ENCODE measurements around the gene ODAD3. TPM values are rescaled to one million over a fixed set of nuclear protein-coding genes. Genes with fewer than 3 reads are reported as not detected.
A peak's percentile ranks its signal among the peaks of the same experiment; 100 is the strongest.
"Not testable (repeated sequence)": the region's sequence is repeated elsewhere in the genome, so short reads cannot be mapped to it uniquely, and the experiment has no call there.

The ODAD3 gene
- total and polyA plus RNA-seq, 5 donors from 2014 or later, result not detected

DNA sequence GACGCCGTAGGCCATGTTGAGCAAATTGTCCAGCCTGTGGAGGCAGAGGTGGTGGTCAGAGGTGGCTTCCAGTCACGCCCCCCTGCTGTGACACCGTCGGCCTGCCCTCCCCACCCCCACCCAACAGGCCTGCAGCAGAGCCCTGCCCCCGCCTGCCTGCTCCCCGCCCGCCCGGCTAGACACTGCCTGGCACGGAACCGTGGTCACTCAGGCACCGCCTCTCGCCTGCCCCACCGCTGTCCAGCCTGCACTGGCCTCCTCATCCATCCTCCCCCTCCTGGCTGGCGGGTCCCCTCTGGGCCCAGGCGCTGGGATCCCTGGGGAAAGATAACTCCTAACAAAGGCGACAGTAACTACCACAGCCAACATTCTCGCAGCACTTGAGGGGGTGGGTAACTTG lies 22.2 kb upstream of the ODAD3 start:
- Mint-ChIP-seq H3K4me3 (no peak overlapping the region), H3K36me3 (no peaks in the 10 kb centered on the region), H3K27me3 (peaks cover 11% of the 10 kb centered on the region), H3K27ac (no peak overlapping the region), H3K4me1 (peaks cover 0 to 3% (median 0%) of the 10 kb centered on the region in 4 donors), H3K9me3 (no peaks in the 10 kb centered on the region)
- ATAC-seq (ENCODE audit: low read depth in 2 of 2) (no peak), DNase-seq (no peak)
- no peaks in the 10 kb centered on the region for H3K36me3 ChIP-seq (ENCODE audit: control insufficient read depth, insufficient read depth, low read length)
- H3K4me3 ChIP-seq (ENCODE audit: low read depth, low read length), result no peak overlapping the region
- no peaks in the 10 kb centered on the region for H3K4me1 ChIP-seq (ENCODE audit: control insufficient read depth, insufficient read depth, low read length, poor library complexity, severe bottlenecking)
- no peaks in the 10 kb centered on the region for H3K9me3 ChIP-seq (ENCODE audit: control insufficient read depth in 2 of 2, low read length in 2 of 2)
- no peaks in the 10 kb centered on the region for H3K27me3 ChIP-seq (ENCODE audit: control insufficient read depth, insufficient read depth, low read length)
- H3K27ac ChIP-seq (ENCODE audit: insufficient read depth, low read length, poor library complexity, severe bottlenecking), result no peak overlapping the region

DNA sequence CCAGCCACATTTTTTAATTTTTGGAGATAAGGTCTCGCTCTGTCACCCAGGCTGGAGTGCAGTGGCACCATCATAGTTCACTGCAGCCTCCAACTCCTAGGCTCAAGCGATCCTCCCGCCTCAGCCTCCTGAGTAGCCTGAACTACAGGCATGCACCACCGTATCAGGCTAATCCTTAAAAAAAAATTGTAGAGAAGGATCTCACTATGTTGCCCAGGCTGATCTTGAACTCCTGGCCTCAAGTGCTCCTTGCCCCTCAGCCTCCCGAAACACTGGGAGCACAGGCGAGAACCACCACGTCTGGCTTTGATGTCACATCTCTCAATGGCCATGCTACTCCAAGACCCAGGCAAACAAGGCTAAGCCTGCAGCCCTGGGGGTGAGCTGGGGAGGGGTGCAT lies 21.7 kb upstream of the ODAD3 start:
- Histone ChIP-seq H3K27me3 (ENCODE audit: control insufficient read depth, insufficient read depth, low read length) (no peaks in the 10 kb centered on the region), H3K4me1 (ENCODE audit: control insufficient read depth, insufficient read depth, low read length, poor library complexity, severe bottlenecking) (no peaks in the 10 kb centered on the region), H3K4me3 (ENCODE audit: low read depth, low read length) (no peak overlapping the region), H3K36me3 (ENCODE audit: control insufficient read depth, insufficient read depth, low read length) (no peaks in the 10 kb centered on the region), H3K9me3 (ENCODE audit: control insufficient read depth in 2 of 2, low read length in 2 of 2) (no peaks in the 10 kb centered on the region), H3K27ac (ENCODE audit: insufficient read depth, low read length, poor library complexity, severe bottlenecking) (no peak overlapping the region)
- Mint-ChIP-seq H3K4me3 (no peak overlapping the region), H3K4me1 (peaks cover 0 to 3% (median 0%) of the 10 kb centered on the region in 4 donors), H3K27me3 (peaks cover 11% of the 10 kb centered on the region), H3K36me3 (no peaks in the 10 kb centered on the region), H3K9me3 (no peaks in the 10 kb centered on the region), H3K27ac (no peak overlapping the region)
- DNase-seq, result no peak
- no peak for ATAC-seq (ENCODE audit: low read depth in 2 of 2)

DNA sequence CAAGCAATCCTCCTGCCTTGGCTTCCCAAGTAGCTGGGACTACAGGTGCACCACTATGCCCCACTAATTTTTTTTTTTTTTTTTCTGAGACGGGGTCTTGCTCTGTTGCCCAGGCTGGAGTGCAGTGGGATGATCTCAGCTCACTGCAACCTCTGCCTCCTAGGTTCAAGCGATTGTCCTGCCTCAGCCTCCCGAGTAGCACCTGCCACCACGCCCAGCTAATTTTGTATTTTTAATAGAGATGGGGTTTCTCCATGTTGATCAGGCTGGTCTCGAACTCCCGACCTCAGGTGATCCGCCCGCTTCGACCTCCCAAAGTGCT lies 20.3 kb upstream of the ODAD3 start:
- H3K4me3 ChIP-seq (ENCODE audit: low read depth, low read length); H3K9me3 Mint-ChIP-seq; H3K36me3 ChIP-seq (ENCODE audit: control insufficient read depth, insufficient read depth, low read length); H3K27me3 ChIP-seq (ENCODE audit: control insufficient read depth, insufficient read depth, low read length); H3K4me1 Mint-ChIP-seq; H3K4me3 Mint-ChIP-seq; H3K27ac ChIP-seq (ENCODE audit: insufficient read depth, low read length, poor library complexity, severe bottlenecking); H3K9me3 ChIP-seq (ENCODE audit: control insufficient read depth in 2 of 2, low read length in 2 of 2); ATAC-seq (ENCODE audit: low read depth in 2 of 2); H3K36me3 Mint-ChIP-seq; H3K4me1 ChIP-seq (ENCODE audit: control insufficient read depth, insufficient read depth, low read length, poor library complexity, severe bottlenecking); DNase-seq; H3K27ac Mint-ChIP-seq: not testable (repeated sequence)
- H3K27me3 Mint-ChIP-seq, result peaks cover 11% of the 10 kb centered on the region

DNA sequence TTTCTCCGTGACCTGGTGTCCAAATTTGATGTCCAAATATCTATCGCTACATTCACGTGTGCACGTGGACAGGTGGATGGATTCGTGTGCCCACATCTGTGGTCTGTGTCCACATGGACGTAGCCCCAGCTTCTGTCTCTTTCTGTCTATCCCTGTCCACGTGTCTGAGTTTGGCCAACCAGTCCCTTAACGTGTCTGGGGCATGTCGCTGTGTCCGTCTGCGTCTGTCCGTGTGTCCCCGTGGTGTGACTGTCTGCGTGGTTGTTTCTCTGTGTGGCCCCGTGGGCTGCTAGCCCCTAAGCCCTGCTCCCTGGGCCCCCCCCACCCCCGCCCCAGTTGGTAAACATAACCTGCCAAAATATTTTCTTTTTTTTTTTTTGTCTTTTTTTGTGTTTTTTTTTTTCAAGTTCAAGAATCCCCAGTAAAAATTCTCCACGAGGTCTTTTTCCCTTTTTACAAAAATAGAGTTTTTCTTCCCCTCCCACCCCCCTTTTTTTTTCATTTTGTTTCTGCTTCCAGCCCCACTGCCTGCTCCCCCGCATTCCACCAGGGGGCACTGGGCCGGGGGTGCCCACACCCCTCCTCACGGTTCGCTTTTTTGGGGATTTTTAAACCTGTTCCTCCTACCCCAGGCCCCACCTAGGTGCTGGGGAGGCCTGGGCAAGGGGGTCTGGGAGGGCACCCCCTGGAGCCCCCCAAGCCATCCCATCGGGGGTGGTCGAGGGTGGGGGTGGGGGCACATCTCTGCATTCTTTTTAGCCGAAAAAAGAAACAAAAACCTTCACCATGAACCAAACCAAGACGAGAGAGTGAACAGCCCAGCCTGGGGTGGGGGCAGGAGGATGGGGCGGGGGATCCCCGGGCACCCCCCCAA lies 18.8 kb upstream of the ODAD3 start:
- Histone ChIP-seq H3K4me3 (ENCODE audit: low read depth, low read length) (no peak overlapping the region), H3K27ac (ENCODE audit: insufficient read depth, low read length, poor library complexity, severe bottlenecking) (no peak overlapping the region), H3K4me1 (ENCODE audit: control insufficient read depth, insufficient read depth, low read length, poor library complexity, severe bottlenecking) (no peaks in the 10 kb centered on the region), H3K9me3 (ENCODE audit: control insufficient read depth in 2 of 2, low read length in 2 of 2) (no peaks in the 10 kb centered on the region), H3K36me3 (ENCODE audit: control insufficient read depth, insufficient read depth, low read length) (no peaks in the 10 kb centered on the region), H3K27me3 (ENCODE audit: control insufficient read depth, insufficient read depth, low read length) (no peaks in the 10 kb centered on the region)
- DNase-seq (peak in 1 of 3 donors; percentile 17), ATAC-seq (ENCODE audit: low read depth in 2 of 2) (no peak)
- Mint-ChIP-seq H3K4me3 (no peak overlapping the region), H3K9me3 (no peaks in the 10 kb centered on the region), H3K27me3 (peaks cover 3% of the 10 kb centered on the region), H3K36me3 (no peaks in the 10 kb centered on the region), H3K27ac (no peak overlapping the region), H3K4me1 (peaks cover 0 to 3% (median 0%) of the 10 kb centered on the region in 4 donors)

DNA sequence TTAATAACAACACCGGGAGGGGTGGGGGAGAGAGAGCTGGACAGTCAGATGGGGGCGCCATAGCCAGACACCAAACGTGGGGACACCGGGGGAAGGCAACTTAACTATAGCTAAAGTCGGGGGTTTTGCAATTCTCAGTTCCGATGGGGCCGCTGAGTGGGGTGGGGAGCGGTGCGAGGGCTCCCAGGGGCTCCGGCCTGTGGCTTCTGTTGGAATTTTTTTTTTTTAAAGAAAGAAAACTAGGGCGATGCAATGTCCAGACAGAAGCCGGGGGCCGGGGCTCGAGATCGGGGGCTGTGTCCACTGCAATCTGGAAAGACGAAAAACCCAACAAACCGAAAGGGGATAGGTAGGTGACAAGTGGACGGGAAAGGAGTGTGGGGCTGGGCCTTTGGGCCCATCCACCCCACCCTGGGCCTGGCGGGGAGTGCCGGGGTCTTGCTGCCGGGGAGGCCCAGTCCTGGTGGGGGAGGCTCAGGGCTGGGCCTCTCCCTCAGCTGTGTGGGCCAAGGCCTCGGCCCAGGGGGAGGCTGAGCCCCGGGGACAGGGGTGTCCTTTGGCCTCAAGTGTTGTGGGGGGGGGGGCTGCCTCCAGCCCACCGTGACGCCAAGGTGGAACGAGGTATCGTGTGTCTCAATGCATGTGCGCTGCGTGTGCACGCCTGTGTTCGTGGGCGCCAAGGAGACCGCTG lies 17.8 kb upstream of the ODAD3 start:
- Mint-ChIP-seq H3K9me3 (no peaks in the 10 kb centered on the region), H3K36me3 (no peaks in the 10 kb centered on the region), H3K4me3 (no peak overlapping the region), H3K27ac (peak overlapping the region in 1 of 3 donors; percentile 46), H3K27me3 (no peaks in the 10 kb centered on the region), H3K4me1 (peaks cover 0 to 3% (median 0%) of the 10 kb centered on the region in 4 donors)
- Histone ChIP-seq H3K4me3 (ENCODE audit: low read depth, low read length) (no peak overlapping the region), H3K9me3 (ENCODE audit: control insufficient read depth in 2 of 2, low read length in 2 of 2) (no peaks in the 10 kb centered on the region), H3K27me3 (ENCODE audit: control insufficient read depth, insufficient read depth, low read length) (no peaks in the 10 kb centered on the region), H3K36me3 (ENCODE audit: control insufficient read depth, insufficient read depth, low read length) (no peaks in the 10 kb centered on the region), H3K4me1 (ENCODE audit: control insufficient read depth, insufficient read depth, low read length, poor library complexity, severe bottlenecking) (no peaks in the 10 kb centered on the region), H3K27ac (ENCODE audit: insufficient read depth, low read length, poor library complexity, severe bottlenecking) (no peak overlapping the region)
- DNase-seq, result no peak
- ATAC-seq (ENCODE audit: low read depth in 2 of 2), result no peak

DNA sequence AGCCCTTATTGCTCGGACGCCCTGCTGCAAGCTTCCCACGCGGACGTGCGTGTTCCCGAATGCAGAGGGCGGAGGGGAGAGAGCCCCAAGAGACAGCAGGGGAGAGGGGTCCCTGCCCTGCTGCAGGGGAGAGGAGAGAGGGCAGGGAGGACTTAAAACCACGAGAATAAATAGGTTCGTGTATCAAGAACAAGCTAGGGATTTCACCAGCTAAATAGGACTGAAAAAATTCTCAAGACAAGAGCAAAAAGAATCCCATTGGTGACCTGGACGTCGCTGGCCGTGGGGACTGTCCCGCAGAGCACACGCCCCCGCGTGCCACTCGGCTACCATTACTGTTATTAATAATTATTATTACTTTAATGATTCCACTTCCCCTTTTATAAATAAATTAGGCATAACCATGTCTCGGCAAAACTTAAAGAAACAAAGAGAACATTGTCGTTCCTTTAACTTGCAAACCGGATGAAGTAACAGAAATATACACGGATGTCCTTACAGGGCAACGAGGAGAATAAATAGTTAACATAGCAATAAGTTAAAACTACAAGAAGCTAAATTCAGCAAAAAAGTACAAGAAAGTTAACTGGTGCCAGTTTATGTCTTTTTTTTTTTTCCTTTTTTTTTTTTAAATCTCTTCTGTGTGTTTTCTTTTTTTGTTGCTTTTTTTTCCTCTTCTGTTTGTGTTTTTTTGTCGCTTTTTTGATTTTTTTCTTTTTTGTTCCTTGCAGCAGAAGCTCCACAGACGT lies 17.1 kb upstream of the ODAD3 start:
- no peaks in the 10 kb centered on the region for H3K27me3 ChIP-seq (ENCODE audit: control insufficient read depth, insufficient read depth, low read length)
- DNase-seq, result no peak
- H3K4me1 ChIP-seq (ENCODE audit: control insufficient read depth, insufficient read depth, low read length, poor library complexity, severe bottlenecking), result no peaks in the 10 kb centered on the region
- no peak for ATAC-seq (ENCODE audit: low read depth in 2 of 2)
- H3K4me3 ChIP-seq (ENCODE audit: low read depth, low read length), result no peak overlapping the region
- no peaks in the 10 kb centered on the region for H3K9me3 ChIP-seq (ENCODE audit: control insufficient read depth in 2 of 2, low read length in 2 of 2)
- peaks cover 0 to 3% (median 0%) of the 10 kb centered on the region in 4 donors for H3K4me1 Mint-ChIP-seq
- H3K36me3 ChIP-seq (ENCODE audit: control insufficient read depth, insufficient read depth, low read length), result no peaks in the 10 kb centered on the region
- H3K36me3 Mint-ChIP-seq, result no peaks in the 10 kb centered on the region
- no peaks in the 10 kb centered on the region for H3K9me3 Mint-ChIP-seq
- H3K4me3 Mint-ChIP-seq, result no peak overlapping the region
- peak overlapping the region in 1 of 3 donors; percentile 46 for H3K27ac Mint-ChIP-seq
- H3K27ac ChIP-seq (ENCODE audit: insufficient read depth, low read length, poor library complexity, severe bottlenecking), result no peak overlapping the region
- no peaks in the 10 kb centered on the region for H3K27me3 Mint-ChIP-seq

DNA sequence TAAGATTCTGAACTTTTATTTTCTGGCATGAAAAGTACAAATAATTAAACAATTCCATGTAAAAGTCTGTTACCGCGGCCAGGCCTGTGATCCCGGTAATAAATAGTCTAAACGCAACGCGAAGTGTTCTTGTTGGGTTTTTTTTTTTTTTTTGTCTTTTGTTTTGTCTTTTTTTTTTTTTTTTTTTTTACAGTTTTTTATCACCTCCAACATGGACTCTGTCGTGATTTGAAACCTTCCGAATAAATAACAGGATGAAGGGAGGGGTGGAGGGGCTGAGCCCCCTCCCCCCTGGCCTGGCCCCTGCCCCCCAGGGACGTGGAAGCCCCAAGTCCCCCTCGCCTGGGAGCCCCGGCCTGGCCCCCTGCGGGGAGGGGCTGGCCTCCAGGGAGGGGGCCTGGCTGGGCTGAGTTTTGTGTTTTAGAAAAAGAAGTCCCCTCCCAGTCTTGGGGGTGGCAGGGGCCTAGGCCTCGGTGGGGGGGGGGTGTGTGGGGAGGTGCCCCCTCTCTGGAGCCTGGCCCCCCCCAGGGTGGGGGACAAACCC lies 16.5 kb upstream of the ODAD3 start:
- Histone ChIP-seq H3K27ac (ENCODE audit: insufficient read depth, low read length, poor library complexity, severe bottlenecking) (no peak overlapping the region), H3K36me3 (ENCODE audit: control insufficient read depth, insufficient read depth, low read length) (peaks cover 4% of the 10 kb centered on the region), H3K27me3 (ENCODE audit: control insufficient read depth, insufficient read depth, low read length) (no peaks in the 10 kb centered on the region), H3K4me3 (ENCODE audit: low read depth, low read length) (no peak overlapping the region), H3K4me1 (ENCODE audit: control insufficient read depth, insufficient read depth, low read length, poor library complexity, severe bottlenecking) (no peaks in the 10 kb centered on the region), H3K9me3 (ENCODE audit: control insufficient read depth in 2 of 2, low read length in 2 of 2) (no peaks in the 10 kb centered on the region)
- Mint-ChIP-seq H3K27ac (no peak overlapping the region), H3K36me3 (no peaks in the 10 kb centered on the region), H3K4me3 (no peak overlapping the region), H3K9me3 (no peaks in the 10 kb centered on the region), H3K27me3 (no peaks in the 10 kb centered on the region), H3K4me1 (peaks cover 0 to 3% (median 0%) of the 10 kb centered on the region in 4 donors)
- DNase-seq (no peak), ATAC-seq (ENCODE audit: low read depth in 2 of 2) (no peak)

Data from CD4-positive, CD25-positive, alpha-beta regulatory T cell (primary cell).